ENCODE results near the gene ZKSCAN8.
A peak's percentile ranks its signal among the peaks of the same experiment; 100 is the strongest.
"Not testable (repeated sequence)": the region's sequence is repeated elsewhere in the genome, so short reads cannot be mapped to it uniquely, and the experiment has no call there.

Gene ZKSCAN8

DNA sequence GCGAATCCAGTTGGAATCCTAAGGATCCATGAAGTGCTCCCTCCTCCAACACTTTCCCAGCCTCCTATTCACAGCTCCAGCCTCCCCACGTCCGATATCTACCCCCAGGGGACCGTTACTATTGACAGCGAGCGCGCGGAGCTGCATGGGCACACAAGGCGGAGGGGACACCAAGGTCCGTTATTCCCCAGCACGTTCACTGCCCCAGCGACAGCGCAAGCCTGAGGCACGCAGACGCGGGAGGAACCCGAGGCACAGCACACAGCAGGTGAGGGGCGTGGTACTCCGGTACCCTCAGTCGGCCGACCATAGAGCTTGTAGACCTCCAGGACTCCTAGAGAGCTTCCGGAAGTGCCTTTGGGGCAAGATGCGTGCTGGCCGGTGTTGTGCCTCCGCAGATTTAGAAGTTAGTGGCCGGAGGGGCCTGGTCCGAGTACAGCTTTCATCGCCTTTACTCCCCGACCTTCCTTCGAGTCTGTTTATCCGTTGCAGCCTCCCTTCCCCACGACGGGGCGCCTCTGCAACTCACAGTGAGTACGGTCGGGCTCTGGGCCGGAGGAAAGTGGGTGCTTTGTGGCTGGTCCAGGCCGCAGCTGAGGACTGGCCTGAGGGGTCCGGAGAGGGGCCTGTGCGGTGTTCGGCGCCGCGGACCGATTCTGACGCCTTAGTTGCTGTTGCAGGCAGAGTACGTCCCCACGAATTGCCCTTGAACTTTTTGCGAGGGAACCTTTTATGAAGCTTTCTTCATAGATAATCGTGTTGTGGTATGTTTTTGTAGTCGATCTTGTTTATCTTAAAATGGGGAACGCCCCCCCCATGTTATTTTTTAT, at the start of gene ZKSCAN8:
TSS of gene ZKSCAN8 (plus strand) at position 384 of the 830 bp plus-strand sequence. CDS start 6,525 bp downstream, outside the sequence.
- peak; percentile 86 for DNase-seq
- in situ Hi-C loops (cut with HindIII; ENCODE audit: low pct_ligation_motif_present, low pct_unique_long_range_greater_than_20kb, low sequenced_read_pairs): no loop called here

DNA sequence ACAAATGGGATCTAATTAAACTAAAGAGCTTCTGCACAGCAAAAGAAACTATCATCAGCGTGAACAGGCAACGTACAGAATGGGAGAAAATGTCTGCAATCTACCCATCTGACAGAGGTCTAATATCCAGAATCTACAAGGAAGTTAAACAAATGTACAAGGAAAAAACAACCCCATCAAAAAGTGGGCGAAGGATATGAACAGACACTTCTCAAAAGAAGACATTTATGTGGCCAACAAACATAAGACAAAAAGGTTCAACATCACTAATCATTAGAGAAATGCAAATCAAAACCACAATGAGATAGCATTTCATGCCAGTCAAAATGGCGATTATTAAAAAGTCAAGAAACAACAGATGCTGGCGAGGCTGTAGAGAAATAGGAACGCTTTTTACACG, 39.5 kb upstream of the ZKSCAN8 start:
- in situ Hi-C loops (cut with HindIII; ENCODE audit: low pct_ligation_motif_present, low pct_unique_long_range_greater_than_20kb, low sequenced_read_pairs): not testable (repeated sequence)

DNA sequence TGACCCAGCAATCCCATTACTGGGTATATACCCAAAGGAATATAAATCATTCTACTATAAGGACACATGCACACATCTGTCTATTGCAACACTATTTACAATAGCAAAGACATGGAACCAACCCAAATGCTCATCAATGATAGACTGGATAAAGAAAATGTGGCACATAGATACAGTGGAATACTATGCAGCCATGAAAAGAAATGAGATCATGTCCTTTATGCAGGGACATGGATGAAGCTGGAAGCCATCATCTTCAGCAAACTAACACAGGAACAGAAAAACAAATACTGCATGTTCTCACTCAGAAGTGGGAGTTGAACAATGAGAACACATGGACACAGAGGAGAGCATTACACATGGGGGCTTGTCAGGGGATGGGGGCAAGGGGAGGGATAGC, 39.0 kb upstream of the ZKSCAN8 start:
- DNase-seq; in situ Hi-C loops (cut with HindIII; ENCODE audit: low pct_ligation_motif_present, low pct_unique_long_range_greater_than_20kb, low sequenced_read_pairs): not testable (repeated sequence)

More for the DNA sequence above, 39.5 kb upstream of the ZKSCAN8 start:
- DNase-seq: not testable (repeated sequence)

DNA sequence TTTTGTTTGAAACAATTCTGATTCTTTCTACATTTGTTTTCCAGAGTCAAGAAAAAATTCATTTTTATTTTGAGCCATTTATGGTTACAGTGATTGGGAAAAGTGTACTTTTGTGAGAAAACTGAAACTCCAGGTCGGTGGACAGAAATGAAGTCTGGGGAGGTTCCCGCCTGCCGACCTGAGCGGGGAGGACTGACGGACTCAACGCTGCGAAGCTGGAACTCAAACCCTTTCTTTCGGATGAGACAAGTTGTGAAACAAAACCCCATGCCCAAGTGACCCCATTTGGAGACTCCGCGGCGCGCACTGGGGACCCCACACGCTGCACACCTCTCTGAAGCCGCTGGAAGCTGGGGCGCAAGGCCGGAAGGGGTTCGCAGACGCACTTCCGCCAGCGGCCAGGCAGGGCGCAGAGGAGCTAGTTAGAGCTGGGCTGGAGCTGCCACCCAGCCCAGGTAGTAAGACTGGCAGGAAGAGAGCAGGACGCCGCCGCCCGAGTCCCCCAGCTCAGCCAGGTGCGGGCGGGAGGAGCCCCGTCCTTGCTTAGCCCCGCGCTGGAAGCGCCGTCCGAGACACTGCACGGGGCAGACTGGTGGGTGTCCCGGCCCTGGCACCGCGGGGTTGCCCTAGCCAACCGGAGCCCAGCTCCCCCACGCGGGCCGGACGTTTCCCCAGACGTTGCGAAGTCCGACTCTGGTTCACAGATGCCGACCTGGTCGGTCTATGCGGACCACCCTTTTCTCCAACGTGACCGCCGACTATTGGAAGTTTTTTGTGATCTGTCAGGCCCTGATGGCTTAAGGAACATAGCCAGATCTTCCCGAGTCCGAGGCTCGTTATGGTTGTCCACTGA, 37.1 kb upstream of the ZKSCAN8 start:
- DNase-seq: peak; percentile 80
- in situ Hi-C loops (cut with HindIII; ENCODE audit: low pct_ligation_motif_present, low pct_unique_long_range_greater_than_20kb, low sequenced_read_pairs): no loop called here

DNA sequence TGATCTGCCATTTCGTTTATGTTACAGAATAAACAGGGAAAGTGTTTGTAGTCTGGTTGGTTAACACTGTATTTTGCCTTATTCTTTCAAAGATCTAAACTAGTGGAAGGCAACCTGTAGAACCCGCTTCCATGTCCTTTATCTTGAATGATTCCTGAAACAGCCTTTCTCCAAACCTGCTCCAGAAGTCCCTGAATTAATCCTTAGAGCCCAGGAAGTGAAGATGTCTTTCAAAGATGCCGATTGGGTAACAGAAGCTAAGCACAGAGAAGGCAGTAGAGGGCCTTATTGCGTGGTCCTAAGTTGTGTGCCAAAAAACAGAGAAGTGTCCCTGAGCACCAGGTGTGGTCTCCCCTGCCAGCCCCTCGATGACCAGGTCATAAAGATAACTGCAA, 36.4 kb upstream of the ZKSCAN8 start:
- peak; percentile 23 for DNase-seq
- in situ Hi-C loops (cut with HindIII; ENCODE audit: low pct_ligation_motif_present, low pct_unique_long_range_greater_than_20kb, low sequenced_read_pairs): no loop called here

DNA sequence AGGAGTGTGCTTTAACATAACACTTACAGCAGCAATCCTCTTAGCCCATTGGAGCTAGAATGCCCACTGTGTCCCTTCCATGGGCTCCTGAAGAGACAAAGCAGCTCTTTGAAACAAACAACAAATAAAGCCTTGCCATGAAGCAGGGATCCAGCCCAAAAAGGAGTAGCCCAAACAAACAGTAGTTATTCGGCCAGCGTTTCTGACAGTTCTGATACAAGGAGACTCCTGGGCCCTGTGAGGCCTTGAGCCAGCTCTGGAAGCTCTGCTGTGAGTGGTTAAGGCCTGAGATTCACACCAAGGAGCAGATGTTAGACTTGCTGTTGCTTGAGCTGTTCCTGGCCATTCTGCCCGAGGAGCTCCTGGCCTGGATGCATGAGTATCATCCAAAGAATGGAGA, 34.2 kb upstream of the ZKSCAN8 start:
- in situ Hi-C loops (cut with HindIII; ENCODE audit: low pct_ligation_motif_present, low pct_unique_long_range_greater_than_20kb, low sequenced_read_pairs): no loop called here
- no peak for DNase-seq

DNA sequence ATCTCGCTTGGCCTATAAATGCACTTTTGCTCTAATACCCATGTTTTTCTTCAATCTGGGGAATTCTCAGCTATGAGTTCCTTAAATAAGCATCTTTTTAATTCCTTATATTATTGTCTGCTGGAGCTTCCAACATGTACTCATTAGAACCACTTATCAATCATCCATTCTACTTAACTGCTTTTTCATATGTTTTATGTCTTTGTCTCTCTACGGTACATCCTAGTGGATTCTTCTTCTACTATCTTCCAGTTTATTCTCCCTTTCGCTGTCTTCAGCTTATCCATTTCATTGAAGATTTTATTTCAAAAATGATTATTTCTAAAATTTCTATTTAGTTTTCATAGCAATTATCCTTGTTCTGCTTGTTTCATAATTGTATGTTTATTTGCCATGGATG, 29.7 kb upstream of the ZKSCAN8 start:
- in situ Hi-C loops (cut with HindIII; ENCODE audit: low pct_ligation_motif_present, low pct_unique_long_range_greater_than_20kb, low sequenced_read_pairs): no loop called here
- no peak for DNase-seq

DNA sequence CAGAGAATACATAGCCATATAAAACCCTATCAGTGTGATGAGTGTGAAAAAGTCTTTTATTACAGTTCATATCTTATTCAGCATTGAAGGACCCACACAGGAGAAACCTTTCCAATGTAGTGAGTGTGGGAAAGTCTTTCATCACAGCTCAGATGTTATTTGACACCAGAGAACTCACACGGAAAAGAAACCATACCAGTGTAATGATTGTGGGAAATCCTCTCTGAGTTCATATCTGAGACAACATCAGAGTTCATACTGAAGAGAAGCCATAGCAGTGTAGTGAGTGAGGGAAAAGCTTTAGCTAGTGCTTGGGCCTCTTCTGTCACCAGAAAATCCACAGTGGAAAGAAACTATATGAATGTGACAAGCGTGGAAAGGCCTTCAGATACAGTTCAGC, 25.9 kb upstream of the ZKSCAN8 start:
- in situ Hi-C loops (cut with HindIII; ENCODE audit: low pct_ligation_motif_present, low pct_unique_long_range_greater_than_20kb, low sequenced_read_pairs): no loop called here
- DNase-seq: no peak

DNA sequence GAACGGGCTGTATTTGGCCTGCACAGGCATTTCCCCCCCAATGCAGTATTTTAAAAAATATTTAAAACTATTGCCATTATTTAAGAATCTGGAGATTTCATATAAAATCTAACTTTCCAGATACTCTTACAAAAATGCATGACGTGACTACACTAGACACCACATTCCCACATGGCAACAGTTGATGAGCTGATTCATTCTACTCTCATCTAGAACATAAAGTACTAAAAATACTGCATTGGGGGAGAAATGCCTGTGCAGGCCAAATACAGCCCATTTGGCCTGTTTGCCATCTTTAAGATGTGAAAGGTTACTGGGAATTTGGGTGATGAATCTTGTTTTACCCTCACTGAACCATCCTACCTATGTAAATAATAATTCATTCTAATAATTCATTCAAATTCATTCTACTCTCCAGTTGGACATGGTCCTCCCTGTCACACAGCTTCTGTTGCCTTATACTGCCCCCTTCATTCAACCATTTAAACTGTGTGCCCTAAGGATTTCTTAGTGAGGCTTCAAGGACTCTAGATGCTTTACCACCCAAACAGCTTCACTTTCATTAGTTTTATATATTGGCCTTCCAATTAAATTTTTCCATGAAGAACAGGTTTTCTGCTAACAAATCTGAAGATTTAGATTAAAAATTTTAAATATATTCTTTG, 24.2 kb upstream of the ZKSCAN8 start:
- no peak for DNase-seq
- in situ Hi-C loops (cut with HindIII; ENCODE audit: low pct_ligation_motif_present, low pct_unique_long_range_greater_than_20kb, low sequenced_read_pairs): no loop called here

DNA sequence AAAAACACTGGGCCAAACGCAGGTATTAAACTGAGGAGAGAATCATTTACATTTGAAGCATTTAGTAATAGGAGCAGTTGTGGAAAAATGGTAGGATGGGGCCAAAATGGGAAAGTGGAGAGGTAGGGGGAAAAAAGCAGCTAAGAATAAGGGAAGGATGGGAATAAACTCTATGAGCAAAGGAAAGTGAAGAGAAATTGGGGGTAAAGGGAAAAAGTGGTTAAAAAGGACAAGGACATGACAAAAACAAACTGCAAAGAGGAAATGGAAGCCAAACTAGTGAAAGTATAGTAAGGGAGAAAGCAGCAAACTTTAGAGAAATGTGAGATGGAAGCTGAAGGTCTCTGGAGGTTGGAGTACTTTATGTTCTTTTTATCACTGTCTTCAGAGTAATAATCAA, 23.5 kb upstream of the ZKSCAN8 start:
- DNase-seq: no peak
- in situ Hi-C loops (cut with HindIII; ENCODE audit: low pct_ligation_motif_present, low pct_unique_long_range_greater_than_20kb, low sequenced_read_pairs): no loop called here

DNA sequence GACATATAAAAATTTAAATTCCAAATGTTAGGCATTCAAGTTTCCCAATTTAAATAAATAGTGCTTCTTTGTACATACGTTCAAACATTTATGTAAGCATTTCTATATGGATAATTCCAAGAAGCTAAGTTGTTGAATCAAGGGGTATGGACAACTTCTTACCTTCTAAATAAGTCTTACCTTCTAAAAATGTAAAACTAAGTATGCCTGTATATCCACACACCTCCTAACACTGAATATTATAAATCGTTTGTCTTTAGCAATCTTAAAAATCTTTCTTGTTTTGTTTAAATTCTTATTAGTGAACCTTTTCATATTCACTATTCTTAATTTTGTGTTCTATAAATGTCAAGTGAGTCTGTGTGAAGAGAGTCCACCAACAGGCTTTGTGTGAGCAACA, 19.8 kb upstream of the ZKSCAN8 start:
- DNase-seq: no peak
- in situ Hi-C loops (cut with HindIII; ENCODE audit: low pct_ligation_motif_present, low pct_unique_long_range_greater_than_20kb, low sequenced_read_pairs): no loop called here

DNA sequence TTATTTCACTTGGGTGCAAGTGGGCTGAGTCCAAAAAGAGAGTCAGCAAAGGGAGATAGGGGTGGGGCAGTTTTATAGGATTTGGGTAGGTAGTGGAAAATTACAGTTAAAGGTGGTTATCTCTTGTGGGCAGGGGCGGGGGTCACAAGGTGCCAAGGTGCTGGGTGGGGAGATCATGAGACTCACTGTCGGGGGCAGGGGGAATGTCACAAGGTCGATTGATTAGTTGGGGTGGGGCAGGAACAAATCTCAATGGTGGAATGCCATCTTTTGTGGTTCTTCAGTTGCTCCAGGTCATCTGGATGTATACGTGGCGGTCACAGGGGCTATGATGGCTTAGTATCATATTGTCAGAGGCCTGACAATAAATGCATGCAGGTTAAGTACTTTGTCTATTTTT, 19.4 kb upstream of the ZKSCAN8 start:
- in situ Hi-C loops (cut with HindIII; ENCODE audit: low pct_ligation_motif_present, low pct_unique_long_range_greater_than_20kb, low sequenced_read_pairs); DNase-seq: not testable (repeated sequence)

DNA sequence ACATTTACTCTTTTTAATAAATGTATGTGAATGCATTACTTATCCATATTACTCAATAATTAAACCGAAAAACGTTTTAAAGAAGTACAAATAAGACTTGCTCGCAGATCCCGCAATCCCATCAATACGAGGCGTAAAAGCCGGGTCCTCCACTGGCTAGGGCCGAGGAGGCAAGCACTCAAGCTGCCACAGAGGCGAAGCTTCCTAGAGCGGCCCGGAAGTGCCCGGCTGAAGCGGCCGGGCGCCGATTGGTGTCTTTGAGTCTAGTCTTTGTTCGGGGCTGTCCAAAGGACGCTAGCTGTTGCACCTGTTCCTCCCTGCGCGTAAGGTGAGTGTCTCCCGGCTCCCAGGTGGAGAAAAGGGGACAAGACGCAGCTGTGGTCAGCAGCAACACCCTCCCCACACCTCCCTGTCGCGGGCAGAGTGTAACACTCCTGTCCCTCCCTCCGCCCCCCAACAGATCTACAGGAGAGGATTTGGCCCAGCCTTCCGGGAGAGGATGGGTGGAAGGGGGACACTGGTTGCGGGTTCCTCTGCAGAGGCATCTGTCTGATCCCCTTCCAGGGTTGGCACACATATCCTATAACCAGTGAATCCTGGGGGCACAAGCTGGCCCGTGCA, 17.2 kb upstream of the ZKSCAN8 start, which contains the start of gene ZSCAN16:
TSS of gene ZSCAN16 (plus strand) at position 260 of the 621 bp plus-strand sequence. CDS start 835 bp downstream, outside the sequence.
- DNase-seq: peak; percentile 83
- in situ Hi-C loops (cut with HindIII; ENCODE audit: low pct_ligation_motif_present, low pct_unique_long_range_greater_than_20kb, low sequenced_read_pairs): no loop called here

DNA sequence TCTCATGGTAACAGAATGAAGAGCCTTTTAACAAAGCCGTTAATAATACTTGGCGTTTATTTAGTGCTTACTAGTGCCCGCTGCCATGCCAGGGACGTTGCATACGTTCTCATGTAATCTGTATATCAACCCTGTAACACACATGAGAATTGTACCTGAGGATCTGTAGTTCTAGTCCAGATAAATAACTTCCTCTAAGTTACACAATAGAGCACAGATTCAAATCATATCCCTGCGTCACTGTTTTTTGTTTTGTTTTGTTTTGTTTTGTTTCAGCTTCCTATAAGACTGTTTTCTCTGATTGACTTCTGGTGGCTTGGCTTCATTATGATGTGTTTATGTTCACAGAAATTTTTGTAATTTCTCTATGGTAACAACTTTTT, 16.7 kb upstream of the ZKSCAN8 start:
- in situ Hi-C loops (cut with HindIII; ENCODE audit: low pct_ligation_motif_present, low pct_unique_long_range_greater_than_20kb, low sequenced_read_pairs): no loop called here
- DNase-seq: no peak

DNA sequence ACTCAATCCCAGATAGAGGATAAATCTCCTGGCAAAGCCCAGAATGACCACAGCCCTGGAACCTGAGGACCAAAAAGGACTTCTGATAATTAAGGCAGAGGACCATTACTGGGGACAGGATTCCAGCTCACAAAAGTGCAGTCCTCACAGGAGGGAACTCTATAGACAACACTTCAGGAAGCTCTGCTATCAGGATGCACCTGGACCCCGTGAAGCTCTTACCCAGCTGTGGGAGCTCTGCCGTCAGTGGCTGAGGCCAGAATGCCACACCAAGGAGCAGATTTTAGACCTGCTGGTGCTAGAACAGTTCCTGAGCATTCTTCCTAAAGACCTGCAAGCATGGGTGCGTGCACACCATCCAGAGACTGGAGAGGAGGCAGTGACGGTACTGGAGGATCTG, 16.3 kb upstream of the ZKSCAN8 start:
- DNase-seq: no peak
- in situ Hi-C loops (cut with HindIII; ENCODE audit: low pct_ligation_motif_present, low pct_unique_long_range_greater_than_20kb, low sequenced_read_pairs): no loop called here

DNA sequence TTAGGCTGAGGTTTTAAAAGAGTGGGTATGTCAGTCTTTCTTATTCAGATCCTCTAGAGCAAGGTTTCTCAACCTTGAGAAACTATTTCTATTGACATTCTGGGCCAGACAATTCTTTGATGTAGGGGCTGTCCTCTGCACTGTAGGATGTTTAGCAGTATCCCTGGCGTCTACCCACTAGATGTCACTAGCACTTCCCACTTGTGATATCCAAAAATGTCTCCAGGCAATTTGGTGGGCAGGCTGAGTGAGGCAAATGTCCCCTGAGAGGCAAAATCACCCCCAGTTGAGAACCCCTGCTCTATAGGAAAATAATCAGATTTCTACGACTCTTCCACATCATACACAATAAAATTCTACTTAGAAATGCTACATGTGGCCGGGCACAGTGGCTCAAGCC, 7.7 kb upstream of the ZKSCAN8 start:
- in situ Hi-C loops (cut with HindIII; ENCODE audit: low pct_ligation_motif_present, low pct_unique_long_range_greater_than_20kb, low sequenced_read_pairs): no loop called here

DNA sequence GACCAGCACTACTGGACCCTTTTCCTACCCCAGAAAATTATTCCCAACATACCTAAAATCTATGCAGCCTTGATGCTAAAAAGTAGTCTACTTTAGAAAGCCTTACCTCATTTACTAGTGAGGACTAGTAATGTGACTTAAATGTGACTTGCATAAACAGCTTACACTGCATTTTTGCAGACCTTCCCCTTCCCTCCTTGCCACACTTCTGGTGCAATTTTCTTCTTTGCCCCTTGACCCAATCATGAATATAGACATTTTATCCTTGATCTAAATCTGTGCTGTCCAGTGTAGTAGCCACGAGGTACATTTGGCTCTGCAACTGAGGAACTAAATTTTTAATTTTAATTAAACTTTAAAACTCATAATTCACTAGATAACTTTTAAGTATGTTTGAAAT, 7.0 kb upstream of the ZKSCAN8 start:
- no peak for DNase-seq
- in situ Hi-C loops (cut with HindIII; ENCODE audit: low pct_ligation_motif_present, low pct_unique_long_range_greater_than_20kb, low sequenced_read_pairs): no loop called here

More for the DNA sequence above, 7.7 kb upstream of the ZKSCAN8 start:
- DNase-seq: peak; percentile 40

DNA sequence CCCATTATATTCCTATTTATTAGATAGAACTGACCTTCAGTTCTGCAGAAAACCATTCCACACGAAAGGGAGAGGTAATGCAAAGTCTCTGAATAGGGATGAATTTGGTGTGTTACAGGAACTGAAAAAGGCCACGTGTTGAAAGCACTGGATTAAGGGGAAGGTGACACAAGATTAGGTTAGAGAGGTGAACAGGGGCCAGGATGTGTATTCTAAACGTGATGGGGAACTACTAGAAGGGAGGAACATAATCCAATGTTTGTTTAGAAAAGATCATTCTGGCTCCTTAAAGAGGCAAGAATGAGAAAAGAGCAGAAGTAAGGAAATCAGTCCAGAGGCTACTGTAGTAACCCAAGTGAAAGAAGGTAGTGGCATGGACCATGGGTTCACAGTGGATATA, 6.3 kb upstream of the ZKSCAN8 start:
- no peak for DNase-seq
- in situ Hi-C loops (cut with HindIII; ENCODE audit: low pct_ligation_motif_present, low pct_unique_long_range_greater_than_20kb, low sequenced_read_pairs): no loop called here

All from ACHN (cell line).